Measurements from ENCODE around the gene WNT5B.
A peak's percentile ranks its signal among the peaks of the same experiment; 100 is the strongest.
"Not testable (repeated sequence)": the region's sequence is repeated elsewhere in the genome, so short reads cannot be mapped to it uniquely, and the experiment has no call there.

The WNT5B gene

GRCh38 chr12:1602706-1603105 lies 26.3 kb upstream of the WNT5B start:
- DNase-seq: not testable (repeated sequence)

- no peak for DNase-seq
Observed at GRCh38 chr12:1603269-1603993, 25.6 kb upstream of the WNT5B start.

- no peak for DNase-seq
Observed at GRCh38 chr12:1604464-1604863, 24.6 kb upstream of the WNT5B start.

- DNase-seq: peak; percentile 35 to 49
Observed at GRCh38 chr12:1605129-1606020, 23.7 kb upstream of the WNT5B start.

DNA sequence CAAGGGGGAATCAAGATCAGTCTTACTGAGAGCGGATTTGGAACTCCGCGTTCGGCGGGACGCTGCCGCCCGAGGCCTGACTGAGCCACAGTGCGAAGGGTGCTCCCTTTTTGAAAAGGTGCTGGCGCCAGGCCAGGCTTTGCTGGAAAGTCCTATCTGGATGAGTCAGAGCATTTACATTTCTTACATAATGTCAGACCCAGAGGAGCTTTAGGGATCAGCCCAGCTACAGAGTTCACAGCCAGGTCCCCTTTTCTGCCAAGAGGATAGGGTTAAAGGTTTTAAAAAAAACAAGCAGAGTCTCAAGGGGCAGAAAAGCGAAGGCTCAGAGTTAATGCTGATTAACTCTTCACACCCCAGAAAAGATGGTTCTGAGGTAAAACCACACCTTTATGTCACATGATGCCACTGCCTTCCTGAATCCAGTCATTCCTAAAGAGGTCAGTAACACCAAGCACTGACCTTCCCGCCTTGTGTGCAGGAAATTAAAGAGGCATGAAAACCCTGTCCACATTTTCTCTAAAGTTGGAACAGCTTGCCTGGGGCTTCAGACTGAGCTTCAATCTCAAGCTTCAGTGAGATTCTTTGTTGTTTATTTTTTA lies 22.9 kb upstream of the WNT5B start:
- DNase-seq: peak; percentile 71 to 74

DNA sequence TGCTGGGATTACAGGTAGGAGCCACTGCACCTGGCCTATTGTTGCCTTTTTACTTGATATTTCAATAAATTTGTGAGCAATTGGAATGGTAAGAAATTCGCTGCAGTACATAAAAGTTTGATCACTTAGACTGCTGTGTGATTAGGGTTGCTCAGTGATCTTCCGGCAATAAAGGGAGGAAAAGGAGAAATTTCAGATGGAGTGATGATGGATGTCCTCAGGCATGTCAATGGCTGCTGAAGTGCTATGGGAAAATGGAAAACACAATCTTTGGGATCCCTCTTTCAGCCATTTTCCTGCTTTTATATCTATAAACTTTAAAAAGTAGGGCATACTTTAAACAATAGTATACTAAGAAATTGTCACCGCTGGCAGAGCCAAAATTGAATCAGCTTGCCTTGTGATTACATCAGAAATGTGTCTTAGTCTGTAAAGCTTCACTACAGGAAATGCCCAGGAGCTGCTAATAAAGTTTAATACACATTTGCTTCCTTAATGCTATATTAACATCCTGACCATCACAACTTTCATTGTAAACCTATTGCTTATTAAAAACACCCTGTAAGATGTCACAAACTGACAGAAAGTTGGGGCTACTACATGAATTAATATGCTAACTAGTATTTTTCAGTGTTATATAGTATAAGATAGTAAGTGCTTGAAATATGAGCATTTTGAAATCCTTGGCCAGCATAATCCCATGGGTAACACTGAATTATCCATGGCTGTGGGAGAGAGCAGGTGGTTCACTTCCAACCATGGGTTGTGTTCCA lies 20.9 kb upstream of the WNT5B start:
- DNase-seq: no peak

DNA sequence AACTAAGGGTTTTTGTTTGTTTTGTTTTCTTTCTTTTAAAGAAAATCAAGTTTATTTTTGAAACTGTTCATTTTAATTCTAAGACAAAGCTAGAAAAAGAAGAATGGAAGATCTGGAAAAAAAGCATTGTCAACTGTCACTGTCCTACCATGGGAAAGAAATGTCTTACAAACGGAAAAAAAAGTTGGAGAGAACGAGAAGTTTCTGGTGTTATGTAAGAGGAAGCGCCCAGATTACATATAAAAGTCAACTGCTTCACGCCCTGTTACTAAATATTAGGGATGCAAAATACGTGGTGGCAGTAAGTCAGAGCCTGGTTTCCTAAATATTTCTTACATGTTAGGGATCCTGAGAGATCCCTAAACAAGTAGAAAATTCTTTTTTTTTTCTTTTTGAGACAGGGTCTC lies 20.3 kb upstream of the WNT5B start:
- no peak for DNase-seq

DNA sequence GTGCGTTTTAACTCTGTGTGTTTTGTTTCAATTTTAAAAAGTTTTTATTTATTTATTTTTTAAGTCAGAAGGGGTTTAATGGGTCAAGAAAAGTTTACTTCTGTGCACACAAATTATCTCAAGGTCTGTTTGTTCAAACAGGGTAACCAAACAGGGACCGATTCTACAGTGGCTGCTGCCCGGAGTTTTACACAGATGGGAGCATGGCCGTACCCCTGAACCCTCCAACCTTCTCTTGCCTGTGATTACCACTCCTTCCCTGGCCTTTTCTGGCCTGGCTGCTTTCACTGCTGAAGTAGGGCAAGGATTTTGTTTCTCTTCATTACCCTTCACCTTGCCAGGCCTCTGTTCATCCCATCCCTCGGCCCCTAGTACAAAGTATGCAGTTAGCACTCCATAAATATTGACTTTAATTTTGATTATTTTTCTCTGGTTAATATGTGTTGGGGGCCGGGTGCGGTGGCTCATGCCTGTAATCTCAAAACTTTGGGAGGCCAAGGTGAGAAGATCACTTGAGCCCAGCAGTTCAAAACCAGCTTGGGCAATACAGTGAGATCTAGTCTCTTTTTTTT lies 18.9 kb upstream of the WNT5B start:
- no peak for DNase-seq

GRCh38 chr12:1611803-1612572 lies 17.0 kb upstream of the WNT5B start:
- no peak for DNase-seq

DNA sequence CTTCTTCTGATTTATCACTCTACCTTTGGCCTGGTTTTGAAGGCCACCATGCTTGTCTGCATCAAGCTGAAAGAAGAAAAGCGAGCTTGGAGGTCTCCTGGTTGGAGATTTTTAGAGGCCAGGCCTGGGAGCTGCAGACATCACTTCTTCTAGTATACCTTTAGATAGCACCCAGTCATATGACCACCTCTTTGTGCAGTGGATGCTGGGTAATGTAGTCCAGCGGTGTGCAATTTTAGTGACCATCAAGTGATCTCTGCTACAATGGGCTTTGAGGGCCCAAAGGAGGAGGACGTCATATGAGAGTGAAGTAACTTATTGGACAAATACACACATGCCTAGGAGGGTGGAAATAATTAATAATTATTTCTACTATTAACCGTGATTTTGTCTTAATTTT lies 15.2 kb upstream of the WNT5B start:
- DNase-seq: no peak

- no peak for DNase-seq
Observed at GRCh38 chr12:1614360-1614759, 14.7 kb upstream of the WNT5B start.

- no peak for DNase-seq
Observed at GRCh38 chr12:1616233-1617066, 12.6 kb upstream of the WNT5B start.

- no peak for DNase-seq
Observed at GRCh38 chr12:1618489-1618888, 10.5 kb upstream of the WNT5B start.

DNA sequence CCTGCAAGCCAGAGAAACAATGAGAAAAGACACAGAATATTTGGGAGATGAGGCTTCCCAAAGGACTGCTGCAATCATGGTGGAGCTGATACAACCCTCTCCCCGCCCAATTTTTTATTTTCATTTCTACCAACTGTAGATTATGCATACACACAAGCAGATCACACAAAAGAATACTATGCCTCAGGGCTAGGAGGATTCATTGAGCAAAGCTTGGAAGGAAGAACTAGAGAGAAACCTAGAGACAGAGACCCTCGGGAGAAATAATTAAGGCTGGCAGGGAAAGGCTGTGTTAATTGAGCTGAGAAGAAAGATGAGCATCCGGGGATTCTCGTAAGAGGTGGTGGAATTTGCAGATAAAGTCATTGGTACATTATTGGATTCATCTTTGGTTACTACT lies 9.9 kb upstream of the WNT5B start:
- DNase-seq: no peak

DNA sequence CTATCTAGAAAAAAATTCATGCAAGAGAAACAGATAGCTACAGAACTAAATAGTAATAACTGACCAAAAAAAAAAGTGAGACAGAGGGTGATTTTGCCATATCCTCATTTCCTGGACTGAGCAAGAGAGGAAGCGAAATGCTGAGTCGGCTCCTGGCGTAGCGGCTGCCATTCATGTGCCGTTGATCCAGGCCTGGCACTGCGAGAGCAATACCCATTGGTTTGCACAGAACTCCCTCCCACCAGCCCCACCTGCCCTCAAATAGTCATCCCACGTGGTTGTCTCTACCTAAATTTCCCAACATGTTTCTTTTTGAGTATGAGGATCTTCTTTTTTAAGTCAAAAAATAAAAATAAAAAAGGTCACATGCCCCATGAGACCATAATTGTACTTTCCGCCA lies 9.4 kb upstream of the WNT5B start:
- DNase-seq: no peak

DNA sequence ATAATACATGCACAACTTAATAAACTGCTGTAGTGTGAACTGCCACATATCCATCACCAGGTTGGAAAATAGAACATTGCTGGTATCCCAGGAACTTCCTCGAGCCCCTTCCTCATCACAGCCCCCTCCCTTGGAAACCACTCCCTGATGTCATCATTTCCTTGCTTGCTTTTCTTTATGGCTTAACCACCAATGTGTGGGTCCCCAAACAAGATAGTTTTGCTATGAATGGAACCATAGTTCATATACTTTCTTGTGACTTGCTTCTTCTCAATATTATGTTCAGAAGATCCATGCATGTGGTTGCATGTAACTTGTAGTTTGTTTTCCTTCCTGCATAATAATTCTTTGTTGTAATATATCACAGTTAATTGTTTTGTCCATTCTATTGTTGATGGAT lies 8.9 kb upstream of the WNT5B start:
- DNase-seq: no peak

GRCh38 chr12:1622406-1622805 lies 6.6 kb upstream of the WNT5B start:
- DNase-seq: no peak

- no peak for DNase-seq
Observed at GRCh38 chr12:1629338-1630132, 504 bp downstream of the WNT5B start.

- no peak for DNase-seq
Observed at GRCh38 chr12:1630133-1630826, 1.2 kb downstream of the WNT5B start.

Measured in activated CD4-positive, alpha-beta T cell treated with anti-CD3 and anti-CD28 coated beads, Interleukin-2, amount 50 U/mL, for 4 hours (primary cell).